DOHH2 (cell line): ENCODE data around the gene NXT1.

Experiments
- CTCF ChIP-seq: fragments of 200-600 bp; sonication (generic); IDR thresholded peaks from one replicate; pipeline ENCODE4 v1.5.1; 2014; ENCODE audit warnings: antibody characterized with exemption, mild to moderate bottlenecking, low read depth, low read length; ENCODE audit not compliant: poor library complexity, severe bottlenecking
- EZH2phosphoT487 ChIP-seq: fragments of 200-600 bp; sonication (generic); IDR thresholded peaks from 2 replicates; pipeline ENCODE4 v1.6.1; 2017; ENCODE audit warnings: borderline replicate concordance, mild to moderate bottlenecking, antibody characterized with exemption, low read length, moderate library complexity, mixed read lengths

- TF ChIP-seq CTCF, result no peak
- no peak for TF ChIP-seq EZH2phosphoT487
Measured at GRCh38 chr20:23343590-23343989, 7.0 kb upstream of the NXT1 start.
